Transverse colon (tissue), 4 donors: ENCODE results near the gene TRIM67.

Source experiments
- CTCF ChIP-seq, 5 experiments: fragments of 200-600 bp in 3 of 5; fragments of 450-650 bp in 2 of 5; sonication (generic) in 3 of 5; IDR thresholded peaks; 1 replicate in 2 of 5; 2 replicates in 3 of 5; pipeline ENCODE4 v1.5.1; 2016 to 2017; ENCODE audit warnings: antibody characterized with exemption in 5 of 5, inconsistent platforms in 3 of 5, mild to moderate bottlenecking in 2 of 5, moderate library complexity in 1 of 5
- EP300 ChIP-seq: sonication (generic); formaldehyde crosslinking; IDR thresholded peaks from one replicate; pipeline ENCODE4 v1.6.1; 2017; ENCODE audit warnings: antibody characterized with exemption, low read depth
- POLR2A ChIP-seq: fragments of 450-650 bp; IDR thresholded peaks from one replicate; pipeline ENCODE4 v1.6.1; 2016; ENCODE audit warnings: antibody characterized with exemption, mild to moderate bottlenecking, moderate library complexity
- POLR2AphosphoS5 ChIP-seq, 3 donors: sonication (generic); formaldehyde crosslinking; IDR thresholded peaks; one replicate each; pipeline ENCODE4 v1.6.1; 2016; ENCODE audit warnings: antibody characterized with exemption in 3 of 3

- TF ChIP-seq POLR2A (no peak), EP300 (no peak), CTCF (IDR thresholded peaks at IDR 0.05) (no peak), POLR2AphosphoS5 (IDR thresholded peaks at IDR 0.05) (no peak)
Measured at GRCh38 chr1:231199868-231200267, 38.0 kb downstream of the TRIM67 start.
